Hippocampal formation (tissue), 2 donors: ENCODE data around the gene ACAP3.

Experiments used
- DNase-seq, 2 donors: peaks; one replicate each; lab custom pipeline; 2025; lab: John Stamatoyannopoulos, UW

ACAP3 gene

DNA sequence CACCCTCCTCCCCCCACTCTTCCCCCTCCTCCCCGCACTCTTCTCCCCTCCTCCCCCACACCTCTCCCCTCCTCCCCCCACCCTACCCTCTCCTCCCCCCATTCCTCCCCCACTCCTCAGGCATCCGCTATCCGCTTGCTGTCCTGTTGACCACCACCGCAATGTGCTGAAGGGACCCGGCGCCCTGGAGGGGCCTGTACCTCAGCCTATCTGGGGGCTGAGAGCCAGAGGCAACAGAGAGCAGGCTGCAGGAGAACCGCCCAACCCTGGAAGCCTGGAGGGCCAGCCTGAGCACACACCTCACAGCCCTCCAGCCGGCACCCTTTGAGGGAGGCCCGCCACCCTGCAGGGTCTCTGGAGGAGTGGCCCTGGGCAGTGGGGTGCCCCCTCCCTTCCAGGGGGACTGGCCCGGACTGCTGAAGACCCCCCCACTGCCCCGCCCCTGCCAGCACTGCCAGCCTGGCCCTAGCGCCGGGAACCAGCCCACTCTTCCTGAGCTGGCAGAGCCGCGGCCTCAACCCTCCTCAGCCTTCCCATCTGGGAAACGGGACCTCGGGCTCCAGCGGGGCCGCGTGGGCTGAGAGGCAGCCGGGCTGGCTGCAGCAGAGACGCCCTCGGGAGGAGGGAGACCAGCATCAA, 62.4 kb downstream of the ACAP3 start:
- DNase-seq, result no peak

DNA sequence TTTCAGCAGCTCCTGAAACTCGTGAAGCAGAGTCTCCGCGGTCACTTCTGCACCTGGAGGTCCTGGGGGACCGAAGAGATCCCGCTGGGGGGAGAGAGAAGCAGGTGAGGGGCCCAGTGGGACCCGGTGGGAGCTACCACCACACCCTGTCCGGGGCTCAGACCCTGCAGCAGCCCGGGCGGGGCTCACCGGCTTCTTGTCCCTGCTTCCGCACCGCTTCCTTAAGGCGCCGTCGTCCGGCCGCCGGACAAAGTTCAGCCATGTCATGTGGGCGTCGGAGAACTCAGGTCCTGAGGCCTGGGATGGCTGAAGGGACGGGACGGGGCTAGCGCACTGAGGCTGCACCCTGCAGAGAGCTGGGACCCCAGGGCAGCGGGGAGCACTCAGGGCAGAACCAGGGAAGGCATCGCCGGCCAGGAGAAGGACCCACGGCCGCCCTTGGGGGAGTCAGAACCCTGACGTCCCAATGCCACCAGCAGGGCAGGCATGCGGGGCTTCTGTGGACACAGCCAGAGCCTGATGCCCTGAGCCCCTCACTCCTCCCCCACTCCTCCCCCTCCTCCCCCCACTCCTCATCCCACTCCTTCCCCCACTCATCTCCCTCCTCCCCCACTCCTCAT, 63.4 kb downstream of the ACAP3 start:
- no peak for DNase-seq

DNA sequence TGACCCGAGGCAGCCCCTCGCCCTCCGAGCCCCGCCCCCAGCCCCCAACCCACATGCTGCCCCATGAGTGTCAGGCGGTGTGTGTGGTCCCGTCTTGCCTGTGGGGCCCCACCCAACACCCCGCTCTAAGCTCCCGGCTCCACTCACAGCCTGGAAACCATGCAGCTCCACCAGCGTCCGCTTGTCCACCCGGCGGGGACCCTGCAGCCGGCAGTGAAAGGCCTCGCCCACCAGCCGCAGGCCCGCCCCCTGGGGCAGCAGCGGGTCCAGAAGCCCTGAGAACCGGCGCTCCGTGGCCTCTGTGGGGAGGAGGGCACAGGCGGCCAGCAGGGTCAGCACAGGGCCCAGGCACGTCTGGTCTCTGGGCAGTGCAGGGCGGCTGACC, 63.9 kb downstream of the ACAP3 start:
- no peak for DNase-seq

DNA sequence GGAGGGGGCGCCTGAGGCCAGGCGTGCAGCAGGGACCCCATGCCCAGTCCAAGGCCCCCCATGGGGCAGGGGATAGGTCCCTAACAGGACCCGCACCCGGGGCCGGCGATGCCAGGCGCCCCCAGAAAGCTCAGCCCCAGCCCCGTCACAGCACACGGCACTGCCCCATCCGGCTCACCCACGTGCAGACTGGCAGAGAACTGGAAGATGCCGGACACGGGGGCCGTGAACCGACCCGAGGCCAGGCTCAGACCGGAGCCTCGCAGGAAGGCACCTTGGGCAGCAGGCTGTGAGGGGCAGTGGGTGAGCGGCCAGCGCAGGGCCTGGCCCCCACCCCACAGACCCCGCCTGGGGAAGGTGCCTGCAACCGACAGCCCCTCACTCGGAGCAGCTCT, 64.5 kb downstream of the ACAP3 start:
- no peak for DNase-seq

DNA sequence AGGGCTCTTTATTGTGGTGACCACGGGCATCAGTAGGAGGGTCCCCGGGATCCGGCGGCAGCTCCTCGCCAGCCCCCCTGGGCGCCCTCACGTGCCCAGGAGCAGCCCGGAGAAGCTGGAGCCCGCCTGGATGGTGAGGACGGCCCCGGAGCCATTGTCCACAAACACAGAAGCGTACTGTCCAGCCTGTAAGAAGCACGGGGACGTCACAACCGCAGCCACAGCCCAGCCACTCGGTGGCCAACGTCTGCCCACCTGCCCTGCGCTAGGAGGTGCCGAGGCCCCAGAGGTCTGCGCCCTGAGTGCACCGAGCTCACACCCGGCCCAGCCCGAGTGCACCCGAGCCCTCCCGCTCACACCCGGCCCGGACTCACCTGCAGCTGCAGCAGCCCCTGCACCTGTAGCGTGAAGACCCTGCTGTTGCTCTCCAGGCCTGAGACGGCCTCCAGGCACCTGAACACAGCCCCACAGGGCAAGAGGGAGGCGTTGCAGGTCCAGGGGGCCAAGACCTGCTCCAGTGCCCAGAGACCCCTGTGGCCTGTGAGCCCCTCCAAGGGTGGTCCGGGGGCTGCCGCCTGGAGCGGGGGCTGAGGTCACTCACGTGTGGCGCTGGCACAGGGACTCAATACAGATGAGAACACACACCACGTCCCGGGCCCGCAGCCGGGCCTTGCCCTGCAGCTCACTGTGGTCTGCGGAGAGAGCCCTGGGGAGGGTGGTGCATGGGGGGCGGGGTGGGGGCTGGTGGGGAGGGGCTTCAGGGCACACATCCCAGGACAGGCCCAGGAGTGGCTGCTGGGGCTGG, 65.1 kb downstream of the ACAP3 start:
- DNase-seq, result no peak
